Measurements from ENCODE around the gene TXNDC11.
A peak's percentile ranks its signal among the peaks of the same experiment; 100 is the strongest.

TXNDC11 gene

DNA sequence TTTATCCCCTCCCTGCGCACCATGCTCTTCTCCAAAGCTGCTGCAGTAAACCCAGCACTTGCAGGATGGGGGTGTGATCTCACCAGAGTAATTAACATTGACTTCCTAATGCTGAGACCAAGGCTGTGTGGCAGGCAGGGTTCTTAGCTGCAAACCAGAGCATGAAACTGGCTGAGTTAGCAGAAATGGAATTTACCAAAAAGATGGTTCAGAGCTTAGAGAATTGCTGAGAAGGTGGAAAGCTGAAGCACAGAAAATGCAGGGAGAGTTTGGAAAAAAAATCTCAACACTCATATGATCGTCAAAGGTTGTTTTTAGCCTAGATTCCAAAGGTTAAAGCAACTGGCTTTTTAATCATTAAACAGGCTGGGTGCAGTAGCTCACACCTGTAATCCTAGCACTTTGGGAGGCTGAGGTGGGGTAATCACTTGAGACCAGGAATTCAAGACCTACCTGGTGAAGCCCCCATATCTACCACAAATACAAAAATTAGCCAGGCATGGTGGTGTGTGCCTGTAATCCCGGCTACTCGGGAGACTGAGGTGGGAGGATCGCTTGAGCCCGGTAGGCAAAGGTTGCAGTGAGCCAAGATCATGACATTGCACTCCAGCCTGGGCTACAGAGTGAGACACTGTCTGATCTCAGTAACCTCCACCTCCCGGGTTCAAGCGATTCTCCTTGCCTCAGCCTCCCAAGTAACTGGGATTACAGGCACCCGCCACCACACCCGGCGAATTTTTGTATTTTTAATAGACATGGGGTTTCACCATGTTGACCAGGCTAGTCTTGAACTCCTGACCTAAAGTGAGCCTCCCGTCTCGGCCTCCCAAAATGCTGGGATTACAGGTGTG lies 6.0 kb upstream of the TXNDC11 start:
- no peak for DNase-seq

- no peak for DNase-seq
Measured at GRCh38 chr16:11747949-11748403, 5.3 kb upstream of the TXNDC11 start.

DNA sequence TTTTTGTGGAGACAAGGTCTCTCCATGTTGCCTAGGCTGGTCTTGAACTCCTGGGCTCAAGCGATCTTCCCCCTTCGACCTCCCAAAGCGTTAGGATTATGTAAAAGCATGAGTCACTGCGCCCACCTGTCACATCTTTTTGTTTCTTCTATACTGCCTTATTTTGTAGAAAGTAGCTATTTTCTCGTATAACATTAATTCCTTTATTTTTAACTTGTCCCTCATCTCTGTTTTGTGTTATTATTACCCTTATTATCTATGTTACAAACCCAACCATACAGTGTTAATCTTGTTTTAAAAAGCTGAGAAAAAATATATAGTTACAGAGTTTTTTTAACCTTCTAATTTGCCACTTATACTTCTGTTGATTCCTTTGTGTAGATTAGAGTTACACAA lies 1.4 kb upstream of the TXNDC11 start:
- no peak for DNase-seq

GRCh38 chr16:11743308-11744074 lies 834 bp upstream of the TXNDC11 start:
- peak; percentile 69 for DNase-seq

- DNase-seq = peak; percentile 85
Measured at GRCh38 chr16:11742093-11742535, 543 bp downstream of the TXNDC11 start.

DNA sequence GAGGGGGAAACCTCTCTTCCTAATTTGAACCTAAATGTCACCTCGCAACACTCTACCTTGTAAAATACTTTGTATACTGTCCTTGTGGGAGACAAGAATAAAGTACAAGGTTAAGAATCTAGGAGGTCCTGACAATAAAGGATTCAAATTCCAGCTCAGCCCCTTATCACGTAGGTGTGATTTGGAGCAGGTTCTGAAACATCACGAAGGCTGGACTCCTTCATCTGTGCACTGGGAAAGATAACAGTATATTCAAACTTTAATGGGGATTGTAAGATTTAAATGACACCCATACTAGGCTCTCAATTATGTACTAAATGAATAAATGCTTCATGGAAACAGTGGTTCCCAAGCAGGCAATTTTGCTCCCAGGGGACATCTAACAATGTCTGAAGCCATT lies 2.1 kb downstream of the TXNDC11 start:
- DNase-seq = no peak

- DNase-seq = no peak
Measured at GRCh38 chr16:11738742-11739544, 3.7 kb downstream of the TXNDC11 start.

- DNase-seq = no peak
Measured at GRCh38 chr16:11737713-11738112, 4.9 kb downstream of the TXNDC11 start.

DNA sequence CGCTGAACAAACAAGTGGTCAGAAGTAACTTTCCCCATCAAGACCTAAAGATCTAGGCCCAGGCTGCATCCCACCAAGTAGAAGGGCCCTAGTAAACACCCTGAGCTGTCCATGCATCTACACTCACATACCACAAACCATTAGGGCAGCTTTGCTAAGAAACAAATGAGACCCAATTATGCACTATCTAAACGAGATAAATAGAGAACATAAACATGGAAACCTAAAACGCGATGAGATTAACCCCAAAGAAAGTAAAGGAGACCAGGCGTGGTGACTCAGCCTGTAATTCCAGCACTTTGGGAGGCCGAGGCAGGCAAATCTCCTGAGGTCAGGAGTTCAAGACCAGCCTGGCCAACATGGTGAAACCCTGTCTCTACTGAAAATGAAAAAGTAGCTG lies 5.8 kb downstream of the TXNDC11 start:
- no peak for DNase-seq

- no peak for DNase-seq
Measured at GRCh38 chr16:11735787-11736186, 6.9 kb downstream of the TXNDC11 start.

- no peak for DNase-seq
Measured at GRCh38 chr16:11734653-11735043, 8.0 kb downstream of the TXNDC11 start.

DNA sequence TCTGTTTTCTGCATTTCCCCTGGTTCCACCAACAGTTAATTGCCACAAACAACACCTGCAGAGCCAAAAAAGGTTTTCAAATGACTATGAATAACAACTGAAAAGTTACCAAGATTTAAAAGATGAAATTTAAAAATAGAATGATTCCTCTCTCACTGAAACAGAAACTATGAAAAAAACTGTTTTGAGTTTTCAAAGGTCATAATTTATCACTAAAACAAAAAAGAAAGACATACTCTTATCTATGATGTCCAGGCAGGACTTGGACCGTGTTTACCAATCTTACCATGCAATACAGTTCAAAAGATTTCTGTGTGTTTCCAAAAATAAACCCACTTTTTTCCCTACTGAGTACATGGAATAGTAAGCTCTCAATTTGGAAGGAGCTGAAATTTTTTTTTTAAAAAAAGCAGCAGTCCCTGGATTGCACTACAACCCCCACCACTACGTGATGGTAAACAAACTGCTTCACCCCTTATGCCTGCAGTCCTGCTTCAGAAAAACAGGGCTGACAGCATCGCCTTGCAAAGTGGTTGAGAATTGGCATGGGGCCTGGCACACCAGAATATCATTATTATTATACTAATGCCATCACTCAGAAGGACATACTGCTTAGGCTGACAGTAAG lies 8.5 kb downstream of the TXNDC11 start:
- no peak for DNase-seq

DNA sequence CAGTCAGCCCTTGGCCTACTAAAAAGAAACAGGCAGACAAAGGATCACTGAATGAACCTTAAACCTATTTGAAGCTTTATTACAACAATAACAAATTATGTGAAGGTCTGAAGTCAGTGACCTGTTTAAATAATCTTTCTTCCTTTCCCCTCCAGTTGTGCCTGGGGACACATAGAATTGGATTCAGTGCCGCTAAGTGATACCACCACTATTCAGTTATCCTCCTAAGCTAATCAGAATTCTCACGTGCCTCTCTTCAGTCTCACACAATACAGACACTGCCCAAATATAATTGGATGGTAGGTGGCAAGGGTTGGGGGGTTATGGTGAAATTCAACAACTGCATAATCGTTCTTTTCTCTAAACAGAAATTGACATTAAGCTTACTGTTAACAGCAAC lies 11.4 kb downstream of the TXNDC11 start:
- no peak for DNase-seq

GRCh38 chr16:11729787-11730186 lies 12.9 kb downstream of the TXNDC11 start:
- DNase-seq = no peak

- DNase-seq = no peak
Measured at GRCh38 chr16:11727796-11728543, 14.7 kb downstream of the TXNDC11 start.

- DNase-seq = no peak
Measured at GRCh38 chr16:11726008-11726407, 16.6 kb downstream of the TXNDC11 start.

GRCh38 chr16:11725457-11725856 lies 17.2 kb downstream of the TXNDC11 start:
- no peak for DNase-seq

GRCh38 chr16:11722468-11722808 lies 20.2 kb downstream of the TXNDC11 start:
- no peak for DNase-seq

DNA sequence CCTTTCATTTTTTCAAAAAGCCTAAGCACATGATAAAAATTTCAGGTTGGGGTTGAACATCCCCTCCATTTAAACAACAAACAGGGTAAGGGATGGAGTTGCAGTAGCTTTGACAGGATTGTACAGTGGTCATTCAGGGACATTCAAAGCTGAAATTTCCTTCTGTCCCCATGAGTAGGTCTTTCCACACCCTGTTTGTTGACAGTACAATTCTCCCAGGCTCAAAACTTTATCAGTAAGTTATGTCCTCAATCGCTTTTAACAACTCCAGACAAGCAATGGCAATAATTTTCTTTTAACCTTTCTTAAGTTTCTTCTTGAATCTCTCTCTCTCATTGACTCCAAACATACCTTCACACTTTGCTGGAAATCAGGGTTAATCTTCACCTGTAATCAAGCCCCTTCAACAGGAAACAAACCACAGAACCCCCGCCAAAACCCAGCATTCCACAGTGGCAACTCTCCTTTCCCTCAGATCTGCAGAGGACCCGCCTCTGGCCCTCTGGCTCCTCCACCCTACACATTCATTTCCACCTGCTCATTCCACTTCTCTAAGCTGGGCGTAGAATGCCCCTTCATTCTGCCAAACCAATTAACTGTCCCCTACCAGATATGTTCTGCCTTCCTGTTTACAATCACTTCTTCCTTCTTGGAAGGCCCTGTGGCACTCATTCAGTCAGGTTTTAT lies 20.7 kb downstream of the TXNDC11 start:
- no peak for DNase-seq

DNA sequence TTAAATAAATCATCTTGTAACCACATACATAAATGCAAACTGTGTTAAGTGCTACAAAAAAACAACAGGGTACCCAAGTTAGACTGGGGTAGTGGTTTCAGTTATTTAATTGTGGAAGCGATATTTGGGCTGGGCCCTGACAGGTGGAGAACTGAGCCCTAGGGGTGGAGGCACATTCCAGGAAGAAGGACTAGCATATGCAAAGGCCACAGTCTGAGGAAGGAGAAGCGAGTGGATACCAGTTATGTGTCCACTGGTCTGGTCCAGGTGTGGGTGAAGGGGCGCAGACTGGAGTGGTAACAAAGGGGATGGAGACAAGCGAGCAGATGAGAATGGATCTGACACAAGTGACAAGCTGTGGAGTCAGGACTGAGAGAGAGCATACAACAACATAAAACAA lies 22.9 kb downstream of the TXNDC11 start:
- no peak for DNase-seq

- no peak for DNase-seq
Measured at GRCh38 chr16:11719171-11719570, 23.5 kb downstream of the TXNDC11 start.

GRCh38 chr16:11717811-11718210 lies 24.8 kb downstream of the TXNDC11 start:
- no peak for DNase-seq
